DND-41 (cell line): ENCODE data around the gene GPR37L1.
A peak's percentile ranks its signal among the peaks of the same experiment; 100 is the strongest.
"Not testable (repeated sequence)": the region's sequence is repeated elsewhere in the genome, so short reads cannot be mapped to it uniquely, and the experiment has no call there.

Source experiments
- ATAC-seq: fragments of 200-7000 bp; cut with Tn5 transposase; 3 replicates; pipeline ENCODE4 v1.9.1; 2021; ENCODE audit warnings: low read depth; ENCODE audit not compliant: insufficient read depth
- DNase-seq: peaks from one replicate; pipeline ENCODE4 v3.0.0-alpha.2; 2020
- H2AFZ ChIP-seq: 2 replicates; pipeline ENCODE4 v1.6.0; 2012; ENCODE audit warnings: low read depth, low read length
- H3K27ac ChIP-seq: 2 replicates; pipeline ENCODE4 v1.5.1; 2012; ENCODE audit warnings: low read length, inconsistent platforms
- H3K27me3 ChIP-seq: fragments of 200-600 bp; sonication (generic); 2 replicates; pipeline ENCODE4 v1.6.0; 2012; ENCODE audit warnings: low read length, mild to moderate bottlenecking, inconsistent platforms; ENCODE audit not compliant: insufficient read depth, poor library complexity
- H3K36me3 ChIP-seq: 2 replicates; pipeline ENCODE4 v1.5.1; 2012; ENCODE audit warnings: low read length, inconsistent platforms; ENCODE audit not compliant: insufficient read depth
- H3K4me1 ChIP-seq: 2 replicates; pipeline ENCODE4 v1.5.1; 2012; ENCODE audit warnings: mild to moderate bottlenecking, low read length; ENCODE audit not compliant: insufficient read depth
- H3K4me2 ChIP-seq: 2 replicates; pipeline ENCODE4 v1.6.0; 2012; ENCODE audit warnings: mild to moderate bottlenecking, moderate library complexity, low read length, inconsistent platforms; ENCODE audit not compliant: insufficient read depth
- H3K4me3 ChIP-seq, 2 experiments: fragments of 200-600 bp in 1 of 2; shearing (Covaris generic) in 1 of 2; 2 replicates each; pipeline ENCODE4 v1.5.1; 2012 to 2016; ENCODE audit warnings: inconsistent platforms in 2 of 2, low read length in 2 of 2, mild to moderate bottlenecking in 2 of 2, low read depth in 1 of 2, moderate library complexity in 1 of 2
- H3K79me2 ChIP-seq: 2 replicates; pipeline ENCODE4 v1.6.0; 2012; ENCODE audit warnings: low read length, inconsistent platforms; ENCODE audit not compliant: insufficient read depth
- H3K9ac ChIP-seq: 2 replicates; pipeline ENCODE4 v1.6.0; 2012; ENCODE audit warnings: low read depth, mild to moderate bottlenecking, inconsistent platforms, low read length, moderate library complexity
- H3K9me3 ChIP-seq: 2 replicates; pipeline ENCODE4 v1.5.1; 2012; ENCODE audit warnings: low read length, moderate library complexity, mild to moderate bottlenecking, inconsistent platforms; ENCODE audit not compliant: insufficient read depth, severe bottlenecking
- H4K20me1 ChIP-seq: 2 replicates; pipeline ENCODE4 v1.6.0; 2012; ENCODE audit warnings: low read length; ENCODE audit not compliant: insufficient read depth
- EZH2 ChIP-seq: IDR thresholded peaks from 3 replicates; pipeline ENCODE4 v1.6.1; 2012; ENCODE audit warnings: borderline replicate concordance, low read depth, mild to moderate bottlenecking, moderate library complexity, low read length, inconsistent platforms; ENCODE audit not compliant: severe bottlenecking
- TF ChIP-seq, protein P1 (sequence below): IDR thresholded peaks from 2 replicates; pipeline ENCODE4 v1.5.1; 2012; ENCODE audit warnings: borderline replicate concordance, low read length, moderate library complexity, mild to moderate bottlenecking; ENCODE audit not compliant: poor library complexity, severe bottlenecking; ENCODE audit errors: extremely low read depth

The GPR37L1 gene

DNA sequence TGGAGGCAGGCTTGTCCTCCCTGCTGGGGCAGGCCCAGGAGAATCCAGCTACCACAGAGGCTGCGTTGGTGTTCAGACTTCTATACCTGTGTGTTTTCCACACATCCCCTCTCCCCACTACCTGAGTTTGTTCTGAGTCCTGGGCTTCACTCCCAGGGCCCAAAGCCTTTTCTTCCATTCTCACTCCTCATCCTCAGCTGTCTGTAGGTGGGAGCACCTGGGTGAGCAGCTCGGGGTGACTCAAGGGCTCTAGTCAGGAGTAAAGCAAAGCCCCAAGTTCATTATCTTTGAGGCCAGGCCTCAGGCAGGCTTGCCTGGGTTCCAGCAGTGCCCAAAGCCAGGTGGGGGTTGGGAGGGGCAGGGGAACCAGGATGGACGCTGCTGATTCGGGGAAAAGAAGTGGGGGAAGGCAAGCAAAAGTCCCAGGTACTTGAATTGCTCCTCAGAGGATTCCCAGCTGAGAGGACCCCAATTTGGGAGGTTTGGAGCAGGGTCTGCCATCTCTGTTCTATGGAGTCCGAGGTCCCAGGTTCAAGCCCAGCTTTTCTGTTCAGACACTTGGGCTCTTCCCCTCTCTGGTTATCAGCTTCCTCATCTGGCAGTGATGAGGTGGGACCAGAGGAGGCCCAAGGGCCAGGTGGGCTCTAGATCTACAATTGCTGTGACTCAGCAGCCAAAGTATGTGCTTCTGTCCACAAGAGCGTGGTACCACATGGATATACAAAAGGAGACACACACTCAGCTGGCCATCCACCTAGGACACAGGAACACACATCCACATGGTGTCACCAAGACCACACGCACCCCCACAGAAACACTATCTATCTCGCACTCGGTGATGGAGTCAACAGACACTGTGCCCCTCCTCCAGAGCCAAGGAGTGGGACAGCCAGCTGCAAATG is 43.5 kb downstream of the GPR37L1 start:
- Histone ChIP-seq H3K4me3 (no peak overlapping the region), H3K36me3 (no peaks in the 10 kb centered on the region), H3K27ac (peak overlapping the region; percentile 98), H4K20me1 (no peaks in the 10 kb centered on the region), H3K9me3 (no peaks in the 10 kb centered on the region), H3K79me2 (no peaks in the 10 kb centered on the region), H3K9ac (no peak overlapping the region), H2AFZ (no peak overlapping the region), H3K4me2 (no peak overlapping the region; the same call in 1 of the 2 replicates), H3K27me3 (no peaks in the 10 kb centered on the region), H3K4me1 (peaks cover 56% of the 10 kb centered on the region)
- ATAC-seq (no peak), DNase-seq (no peak)
- TF ChIP-seq EZH2, result no peak
- TF ChIP-seq, protein P1, sequence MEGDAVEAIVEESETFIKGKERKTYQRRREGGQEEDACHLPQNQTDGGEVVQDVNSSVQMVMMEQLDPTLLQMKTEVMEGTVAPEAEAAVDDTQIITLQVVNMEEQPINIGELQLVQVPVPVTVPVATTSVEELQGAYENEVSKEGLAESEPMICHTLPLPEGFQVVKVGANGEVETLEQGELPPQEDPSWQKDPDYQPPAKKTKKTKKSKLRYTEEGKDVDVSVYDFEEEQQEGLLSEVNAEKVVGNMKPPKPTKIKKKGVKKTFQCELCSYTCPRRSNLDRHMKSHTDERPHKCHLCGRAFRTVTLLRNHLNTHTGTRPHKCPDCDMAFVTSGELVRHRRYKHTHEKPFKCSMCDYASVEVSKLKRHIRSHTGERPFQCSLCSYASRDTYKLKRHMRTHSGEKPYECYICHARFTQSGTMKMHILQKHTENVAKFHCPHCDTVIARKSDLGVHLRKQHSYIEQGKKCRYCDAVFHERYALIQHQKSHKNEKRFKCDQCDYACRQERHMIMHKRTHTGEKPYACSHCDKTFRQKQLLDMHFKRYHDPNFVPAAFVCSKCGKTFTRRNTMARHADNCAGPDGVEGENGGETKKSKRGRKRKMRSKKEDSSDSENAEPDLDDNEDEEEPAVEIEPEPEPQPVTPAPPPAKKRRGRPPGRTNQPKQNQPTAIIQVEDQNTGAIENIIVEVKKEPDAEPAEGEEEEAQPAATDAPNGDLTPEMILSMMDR, result no peak

DNA sequence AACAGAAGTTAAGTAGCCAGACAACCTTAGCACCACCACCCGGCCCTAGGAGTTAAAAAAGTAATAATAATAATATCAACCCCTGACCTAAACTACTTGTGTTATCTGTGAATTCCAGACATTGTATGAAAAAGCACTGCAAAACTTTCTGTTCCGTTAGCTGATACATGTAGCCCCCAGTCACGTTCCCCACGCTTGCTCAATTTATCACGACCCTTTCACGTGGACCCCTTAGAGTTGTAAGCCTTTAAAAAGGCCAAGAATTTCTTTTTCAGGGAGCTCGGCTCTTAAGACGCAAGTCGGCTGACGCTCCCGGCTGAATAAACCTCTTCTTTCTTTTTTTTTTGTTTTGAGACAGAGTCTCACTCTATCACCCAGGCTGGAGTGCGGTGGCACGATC is 44.3 kb downstream of the GPR37L1 start:
- H3K9ac ChIP-seq, H3K27ac ChIP-seq, DNase-seq, H3K27me3 ChIP-seq, H4K20me1 ChIP-seq, ATAC-seq, H3K4me3 ChIP-seq, H3K9me3 ChIP-seq, H3K79me2 ChIP-seq, H2AFZ ChIP-seq, H3K36me3 ChIP-seq, H3K4me2 ChIP-seq: not testable (repeated sequence)
- H3K4me1 ChIP-seq, result peaks cover 48% of the 10 kb centered on the region

DNA sequence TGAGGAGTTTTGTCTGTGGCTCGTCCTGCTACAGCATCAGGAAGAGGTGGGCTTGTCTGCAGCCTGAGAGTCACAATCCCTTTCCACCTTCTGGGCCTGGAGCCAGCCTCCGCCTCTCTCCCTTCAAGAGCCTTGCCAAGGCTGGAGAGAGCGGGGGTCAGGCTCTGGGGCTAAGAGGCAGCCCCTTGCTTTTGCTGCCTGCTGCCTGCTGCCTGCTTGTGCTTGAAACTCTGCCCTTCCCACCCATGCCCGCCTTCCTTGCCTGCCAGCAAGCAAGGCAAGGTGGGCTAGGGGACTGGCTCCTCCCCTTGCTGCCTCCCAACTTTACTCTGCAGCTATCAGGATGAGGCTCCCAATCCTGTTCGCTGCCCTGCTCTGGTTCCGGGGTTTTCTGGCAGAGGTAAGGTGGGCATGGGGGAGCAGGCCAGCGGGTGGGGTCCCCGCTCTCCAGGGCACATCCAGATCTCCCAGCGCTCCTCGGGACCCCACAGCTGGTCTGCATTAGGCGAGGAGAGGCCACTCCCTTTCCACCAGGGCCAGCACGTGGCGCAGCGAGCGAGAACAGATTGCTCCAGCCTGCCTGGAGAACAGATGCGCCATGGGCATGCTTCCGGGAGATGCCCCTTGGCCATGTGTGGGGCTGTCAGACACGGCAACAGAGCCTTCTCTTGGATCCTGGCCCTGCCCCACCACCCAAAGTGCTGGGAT is 45.1 kb downstream of the GPR37L1 start:
- no peak overlapping the region for H2AFZ ChIP-seq
- H3K4me3 ChIP-seq, result no peak overlapping the region
- no peaks in the 10 kb centered on the region for H3K36me3 ChIP-seq
- no peaks in the 10 kb centered on the region for H4K20me1 ChIP-seq
- no peak overlapping the region for H3K27ac ChIP-seq
- H3K9me3 ChIP-seq, result no peaks in the 10 kb centered on the region
- ATAC-seq, result no peak
- no peak for DNase-seq
- peaks cover 39% of the 10 kb centered on the region for H3K4me1 ChIP-seq
- no peak overlapping the region for H3K4me2 ChIP-seq
- no peaks in the 10 kb centered on the region for H3K27me3 ChIP-seq
- TF ChIP-seq, protein P1, result no peak
- TF ChIP-seq EZH2, result no peak
- H3K9ac ChIP-seq, result no peak overlapping the region
- no peaks in the 10 kb centered on the region for H3K79me2 ChIP-seq

DNA sequence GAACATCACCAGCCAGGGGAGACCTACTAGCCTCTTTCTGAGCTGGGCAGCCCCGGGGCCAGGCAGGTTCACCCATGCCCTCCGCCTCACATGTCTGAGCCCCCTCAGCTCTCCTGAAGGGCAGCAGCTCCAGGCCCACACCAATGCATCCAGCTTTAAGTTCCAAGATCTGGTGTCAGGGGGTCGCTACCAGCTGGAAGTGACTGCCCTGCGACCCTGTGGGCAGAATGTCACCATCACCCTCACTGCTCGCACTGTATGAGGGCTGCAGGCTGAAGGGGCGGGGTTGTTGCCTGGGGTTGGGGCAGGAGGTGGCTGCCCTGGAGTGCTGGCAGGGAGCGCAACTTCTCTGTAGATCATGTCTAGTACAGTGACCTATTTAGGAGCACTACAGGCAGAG is 46.1 kb downstream of the GPR37L1 start:
- no peak overlapping the region for H3K27ac ChIP-seq
- no peaks in the 10 kb centered on the region for H3K27me3 ChIP-seq
- H3K4me1 ChIP-seq, result peaks cover 29% of the 10 kb centered on the region
- H3K9ac ChIP-seq, result no peak overlapping the region
- no peak overlapping the region for H2AFZ ChIP-seq
- no peak for ATAC-seq
- no peaks in the 10 kb centered on the region for H3K9me3 ChIP-seq
- H3K36me3 ChIP-seq, result no peaks in the 10 kb centered on the region
- H3K4me3 ChIP-seq, result no peak overlapping the region
- DNase-seq, result no peak
- no peak for TF ChIP-seq EZH2
- TF ChIP-seq, protein P1, result no peak
- H3K4me2 ChIP-seq, result no peak overlapping the region
- H4K20me1 ChIP-seq, result no peaks in the 10 kb centered on the region
- H3K79me2 ChIP-seq, result no peaks in the 10 kb centered on the region
